OCI-M2 (cell line): ENCODE measurements around the gene SLIT3.

Source experiments
- DNase-seq: peaks from one replicate; lab custom pipeline; 2025; ENCODE audit not compliant: unreplicated experiment; lab: John Stamatoyannopoulos, UW

SLIT3 gene

DNA sequence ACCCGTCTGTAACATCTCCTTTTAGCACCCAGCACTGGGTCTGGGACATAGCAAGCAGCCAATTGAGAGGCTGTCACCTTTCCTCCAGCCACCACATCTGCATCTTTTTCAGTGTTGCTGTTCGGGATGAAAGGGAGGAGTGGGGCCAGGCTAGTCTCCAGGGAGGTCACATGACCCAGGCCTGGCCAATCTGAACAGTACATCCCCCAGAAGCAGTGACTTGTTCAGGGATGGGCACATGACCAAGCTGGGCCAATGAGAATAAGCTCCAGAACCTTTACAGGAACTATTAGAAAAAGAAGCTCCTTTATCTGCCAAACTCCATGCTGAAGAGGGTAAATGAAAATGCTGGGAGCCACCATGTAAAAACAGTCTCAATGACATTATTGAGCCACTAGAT lies 359.0 kb downstream of the SLIT3 start:
- no peak for DNase-seq

- DNase-seq = no peak
These were observed 360.2 kb downstream of the SLIT3 start for GRCh38 chr5:168940712-168941111.

- no peak for DNase-seq
These were observed 360.9 kb downstream of the SLIT3 start for GRCh38 chr5:168939887-168940544.

DNA sequence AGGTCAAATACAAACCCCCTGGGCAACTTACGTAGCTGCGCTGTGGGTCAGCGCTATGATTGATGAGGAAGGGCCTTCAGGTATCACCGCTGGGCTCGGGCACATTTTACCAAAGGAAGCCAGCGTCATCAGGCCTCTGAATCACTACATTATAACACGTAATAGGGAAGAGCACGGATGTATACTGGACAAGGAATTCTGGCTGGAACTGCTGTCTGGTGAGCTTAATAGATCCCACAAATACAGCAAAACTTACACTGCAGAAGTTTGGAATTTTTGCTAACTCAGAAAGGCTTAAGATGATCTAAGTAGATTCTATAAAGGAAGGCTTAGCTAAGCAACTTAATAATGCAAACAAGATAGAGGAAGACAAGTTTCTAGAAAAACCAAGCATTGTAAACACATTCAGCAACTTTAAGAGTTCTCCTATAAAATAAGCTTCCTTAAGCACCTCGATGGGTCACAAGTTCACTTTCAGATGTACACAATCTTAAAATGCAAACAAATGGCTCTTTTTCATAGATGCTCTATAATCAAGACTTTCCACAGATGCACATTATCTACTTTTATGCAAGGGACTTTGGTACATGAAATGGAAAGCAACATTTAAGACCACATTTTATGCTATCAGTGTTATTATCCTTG lies 361.7 kb downstream of the SLIT3 start:
- no peak for DNase-seq

- DNase-seq = no peak
These were observed 364.4 kb downstream of the SLIT3 start for GRCh38 chr5:168936511-168936910.

GRCh38 chr5:168935183-168935582 lies 365.8 kb downstream of the SLIT3 start:
- DNase-seq = no peak

DNA sequence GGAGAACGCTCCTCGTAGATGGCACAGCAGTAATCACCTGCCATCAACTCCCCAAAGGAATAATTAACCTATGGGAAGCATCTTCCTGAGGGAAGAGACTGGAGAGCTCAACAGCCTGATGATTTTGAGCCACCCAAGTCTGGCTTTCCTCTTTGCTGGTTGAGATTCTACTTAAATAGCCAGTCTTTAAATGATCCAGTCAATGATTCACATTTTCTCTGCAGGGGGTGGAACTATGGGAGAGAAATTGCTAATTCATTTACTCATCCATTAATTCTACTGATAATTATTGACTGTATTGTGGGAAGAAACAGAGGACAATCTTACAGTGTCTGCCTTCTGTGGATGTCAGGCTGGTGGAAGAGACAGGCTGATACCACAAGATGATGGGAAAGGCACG lies 366.8 kb downstream of the SLIT3 start:
- no peak for DNase-seq

DNA sequence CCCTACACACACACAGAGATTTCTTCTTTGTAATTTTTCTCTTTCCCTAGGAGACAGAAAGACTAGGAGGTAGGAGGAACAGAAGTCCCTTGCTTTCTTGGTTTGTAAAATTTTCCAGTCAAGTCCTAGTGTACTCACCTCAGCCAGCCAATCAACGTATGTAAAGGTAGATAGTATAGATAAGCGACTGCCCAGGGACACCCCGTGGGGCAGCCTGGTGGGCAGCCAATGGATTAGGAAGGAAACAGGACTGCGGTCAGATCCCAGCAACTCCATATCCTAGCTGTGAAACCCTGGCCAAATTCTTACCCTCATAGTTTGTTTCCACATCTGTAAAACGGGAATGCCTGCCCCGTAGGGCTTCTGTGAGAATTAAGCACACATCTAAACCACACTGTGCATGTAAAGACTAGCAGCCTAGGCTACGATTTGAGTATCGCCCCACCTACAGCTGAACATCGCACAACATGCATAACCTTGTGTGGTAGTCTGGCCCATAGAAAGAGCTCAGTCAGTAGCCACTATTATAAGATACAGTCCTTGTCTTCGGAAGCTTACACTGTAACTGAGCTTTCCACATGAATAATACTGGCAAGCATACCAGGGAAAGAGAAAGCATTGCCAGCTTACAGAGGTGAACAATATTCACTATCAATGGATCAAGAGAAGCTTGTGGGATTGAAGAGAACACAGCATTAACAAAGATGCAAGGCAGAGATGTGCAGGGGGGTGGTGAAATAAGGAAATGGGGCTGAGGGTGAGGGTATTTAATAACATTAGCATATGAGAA lies 368.3 kb downstream of the SLIT3 start:
- no peak for DNase-seq

GRCh38 chr5:168931638-168932345 lies 369.1 kb downstream of the SLIT3 start:
- DNase-seq = no peak

GRCh38 chr5:168929656-168930055 lies 371.3 kb downstream of the SLIT3 start:
- DNase-seq = no peak

GRCh38 chr5:168925160-168925559 lies 375.8 kb downstream of the SLIT3 start:
- DNase-seq = no peak

- no peak for DNase-seq
These were observed 379.6 kb downstream of the SLIT3 start for GRCh38 chr5:168921147-168921866.

DNA sequence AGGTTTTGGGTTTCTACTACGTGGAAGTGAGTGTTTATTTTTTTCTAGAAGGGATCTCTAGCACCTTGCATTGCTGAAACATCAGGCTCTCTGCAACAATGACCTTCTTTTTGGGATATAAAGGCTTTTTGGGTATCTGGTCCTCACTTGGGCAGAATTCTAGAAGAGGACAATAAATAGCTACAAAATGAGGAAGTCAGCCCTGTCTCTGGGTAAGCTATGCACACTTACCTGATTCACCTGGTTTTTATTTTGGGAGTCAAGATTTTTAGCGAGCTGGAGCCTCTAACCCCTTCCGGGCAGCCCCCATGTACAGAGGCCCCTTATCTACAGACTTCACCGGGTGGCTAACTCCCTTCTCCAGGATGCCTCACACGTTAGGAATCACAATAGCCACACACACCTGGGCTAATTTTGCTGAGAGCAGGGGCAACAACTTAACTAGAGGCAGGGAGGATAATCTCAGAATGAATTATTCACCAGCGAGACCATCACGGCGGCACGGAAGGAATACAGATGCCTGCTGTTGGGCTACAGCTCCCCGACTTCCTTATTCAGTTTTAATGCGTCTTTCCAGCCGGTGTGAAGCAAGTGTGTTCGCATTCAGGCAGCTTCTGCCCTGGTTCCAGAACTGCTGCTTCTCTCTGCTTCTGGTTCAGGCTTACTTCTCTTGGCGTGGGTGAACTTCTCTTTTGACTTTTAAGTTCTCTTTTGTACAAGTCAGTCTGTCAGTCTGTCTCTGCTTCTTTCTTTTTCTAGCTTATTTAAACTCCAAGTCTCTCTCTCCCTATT lies 380.7 kb downstream of the SLIT3 start:
- no peak for DNase-seq

- no peak for DNase-seq
These were observed 382.9 kb downstream of the SLIT3 start for GRCh38 chr5:168917947-168918600.

GRCh38 chr5:168916852-168917251 lies 384.1 kb downstream of the SLIT3 start:
- no peak for DNase-seq

GRCh38 chr5:168916266-168916665 lies 384.7 kb downstream of the SLIT3 start:
- DNase-seq = no peak

- no peak for DNase-seq
These were observed 386.4 kb downstream of the SLIT3 start for GRCh38 chr5:168914491-168914890.

DNA sequence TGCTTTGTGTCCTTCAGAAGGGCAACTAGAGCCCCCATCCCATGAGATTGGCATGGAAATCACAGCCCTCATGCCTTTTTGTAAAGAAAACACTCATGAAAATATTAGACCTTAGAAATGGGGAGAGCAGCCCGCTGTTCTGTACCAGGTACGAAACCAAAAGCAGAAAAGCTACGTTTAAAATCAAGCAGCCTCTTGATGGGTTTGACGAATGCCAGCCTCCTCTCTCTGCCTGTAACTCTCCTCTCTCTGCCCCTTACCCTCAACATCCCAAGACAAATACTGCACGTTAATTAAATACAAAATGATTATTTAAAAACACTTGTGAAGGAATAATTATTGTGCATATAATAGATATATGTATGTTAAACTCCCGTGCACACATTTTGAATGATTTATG lies 390.1 kb downstream of the SLIT3 start:
- DNase-seq = no peak

GRCh38 chr5:168908207-168908606 lies 392.7 kb downstream of the SLIT3 start:
- DNase-seq = no peak

DNA sequence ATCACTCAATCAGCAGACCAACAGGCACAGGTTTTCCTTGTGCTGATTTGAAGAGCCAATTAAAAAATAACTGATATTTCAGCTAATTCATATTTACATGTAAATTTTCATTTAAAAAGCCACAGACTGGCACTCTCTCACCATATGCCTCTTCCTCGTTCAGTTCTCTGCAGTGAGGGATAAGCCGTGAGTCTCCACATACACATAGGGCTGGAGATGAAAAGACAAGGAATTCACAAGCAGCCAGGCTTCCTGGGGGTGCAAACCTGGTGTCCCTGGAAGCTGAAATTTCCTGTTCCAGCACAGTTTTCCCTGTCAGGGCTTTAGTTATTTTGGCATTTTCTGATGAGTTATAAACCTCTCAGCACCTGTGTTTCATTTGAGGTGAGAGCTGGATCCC lies 397.9 kb downstream of the SLIT3 start:
- no peak for DNase-seq
